Measurements from ENCODE around the gene PLPPR5. TPM values are rescaled to one million over a fixed set of nuclear protein-coding genes. Genes with fewer than 3 reads are reported as not detected.

Gene PLPPR5
- total RNA-seq, 1 donor from 2014 or later = not detected

- no peaks in the 10 kb centered on the region for H3K36me3 Mint-ChIP-seq (ENCODE audit: low read depth)
- TF ChIP-seq CTCF (IDR thresholded peaks at IDR 0.05) = no peak
- no peaks in the 10 kb centered on the region for H3K4me1 Mint-ChIP-seq (ENCODE audit: low read depth)
- DNase-seq (ENCODE audit: low spot score) = no peak
- H3K27ac Mint-ChIP-seq (ENCODE audit: unreplicated experiment) = no peak overlapping the region
- no peaks in the 10 kb centered on the region for H3K9me3 Mint-ChIP-seq (ENCODE audit: low read depth)
- H3K27me3 Mint-ChIP-seq (ENCODE audit: low read depth) = peaks cover 26% of the 10 kb centered on the region
- no peak overlapping the region for H3K4me3 Mint-ChIP-seq (ENCODE audit: unreplicated experiment)
Measured at GRCh38 chr1:98962156-98962555, 42.5 kb downstream of the PLPPR5 start.

GRCh38 chr1:98949621-98950020 lies 55.0 kb downstream of the PLPPR5 start:
- Mint-ChIP-seq H3K36me3 (ENCODE audit: low read depth) (no peaks in the 10 kb centered on the region), H3K9me3 (ENCODE audit: low read depth) (no peaks in the 10 kb centered on the region), H3K27ac (ENCODE audit: unreplicated experiment) (no peak overlapping the region), H3K4me1 (ENCODE audit: low read depth) (no peaks in the 10 kb centered on the region), H3K27me3 (ENCODE audit: low read depth) (peaks cover 1% of the 10 kb centered on the region), H3K4me3 (ENCODE audit: unreplicated experiment) (no peak overlapping the region)
- no peak for TF ChIP-seq CTCF (IDR thresholded peaks at IDR 0.05)
- no peak for DNase-seq (ENCODE audit: low spot score)

GRCh38 chr1:98949166-98949565 lies 55.5 kb downstream of the PLPPR5 start:
- Mint-ChIP-seq H3K27me3 (ENCODE audit: low read depth) (no peaks in the 10 kb centered on the region), H3K27ac (ENCODE audit: unreplicated experiment) (no peak overlapping the region)

GRCh38 chr1:98947071-98947470 lies 57.6 kb downstream of the PLPPR5 start:
- Mint-ChIP-seq H3K36me3 (ENCODE audit: low read depth) (no peaks in the 10 kb centered on the region), H3K4me1 (ENCODE audit: low read depth) (no peaks in the 10 kb centered on the region), H3K4me3 (ENCODE audit: unreplicated experiment) (no peak overlapping the region), H3K27ac (ENCODE audit: unreplicated experiment) (no peak overlapping the region), H3K9me3 (ENCODE audit: low read depth) (no peaks in the 10 kb centered on the region), H3K27me3 (ENCODE audit: low read depth) (no peaks in the 10 kb centered on the region)
- no peak for TF ChIP-seq CTCF (IDR thresholded peaks at IDR 0.05)
- no peak for DNase-seq (ENCODE audit: low spot score)

More at GRCh38 chr1:98949166-98949565, 55.5 kb downstream of the PLPPR5 start:
- Mint-ChIP-seq H3K4me1 (ENCODE audit: low read depth) (no peaks in the 10 kb centered on the region), H3K4me3 (ENCODE audit: unreplicated experiment) (no peak overlapping the region), H3K9me3 (ENCODE audit: low read depth) (no peaks in the 10 kb centered on the region), H3K36me3 (ENCODE audit: low read depth) (no peaks in the 10 kb centered on the region)
- TF ChIP-seq CTCF (IDR thresholded peaks at IDR 0.05) = no peak
- no peak for DNase-seq (ENCODE audit: low spot score)

GRCh38 chr1:98940722-98941079 lies 64.0 kb downstream of the PLPPR5 start:
- Mint-ChIP-seq H3K27ac (ENCODE audit: unreplicated experiment) (no peak overlapping the region), H3K36me3 (ENCODE audit: low read depth) (no peaks in the 10 kb centered on the region), H3K4me3 (ENCODE audit: unreplicated experiment) (no peak overlapping the region), H3K9me3 (ENCODE audit: low read depth) (no peaks in the 10 kb centered on the region), H3K27me3 (ENCODE audit: low read depth) (peaks cover 5% of the 10 kb centered on the region), H3K4me1 (ENCODE audit: low read depth) (peaks cover 3% of the 10 kb centered on the region)
- no peak for TF ChIP-seq CTCF (IDR thresholded peaks at IDR 0.05)
- no peak for DNase-seq (ENCODE audit: low spot score)
